Measurements from ENCODE around the gene SOS2. TPM values are rescaled to one million over a fixed set of nuclear protein-coding genes. Genes with fewer than 3 reads are reported as not detected.
A peak's percentile ranks its signal among the peaks of the same experiment; 100 is the strongest.

Gene SOS2
- total RNA-seq, 1 experiment from 2014 or later, result 11.7 TPM

GRCh38 chr14:50230401-50230700, 1.0 kb downstream of the SOS2 start (continued):
- TF ChIP-seq EGR1 (IDR thresholded peaks at IDR 0.05; ENCODE audit: low read depth) (no peak), ZFX (IDR thresholded peaks at IDR 0.05) (no peak), YY1 (IDR thresholded peaks at IDR 0.05; ENCODE audit: extremely low read depth, insufficient replicate concordance, low read depth, low read length) (no peak)

DNA sequence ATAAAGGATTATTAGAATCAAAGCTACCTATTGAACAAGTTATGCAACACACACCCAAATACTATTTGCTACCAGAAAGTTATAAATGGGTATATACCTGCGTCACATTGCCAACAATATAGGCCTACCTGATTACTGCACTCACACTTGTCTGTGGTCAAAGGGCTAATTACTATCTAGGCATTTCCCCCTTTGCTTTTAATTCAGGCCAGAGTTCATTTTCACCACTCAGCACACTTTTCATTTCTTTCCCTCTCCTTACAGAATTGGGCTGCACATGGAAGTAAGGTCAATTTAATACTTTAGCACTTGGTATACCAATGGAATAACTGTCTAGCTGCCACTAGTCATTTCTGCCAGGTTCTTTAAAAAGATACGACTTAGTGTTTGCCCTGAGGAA, 1.7 kb downstream of the SOS2 start:
- intact Hi-C loops (cut with micrococcal nuclease), result loop anchor here (2.0 kb wide), 1 partner anchor 367 kb away; no protein-coding TSS in a partner anchor
- ChIA-PET POLR2A (no interaction called here), RAD21 (ENCODE audit: low non-redundant PET in 1 of 2, low total read pairs in 2 of 2, uncharacterized antibody in 2 of 2, unreplicated experiment in 2 of 2) (no interaction called here), CTCF (no interaction called here)
- Histone ChIP-seq H3K9me3 (ENCODE audit: control insufficient read depth in 1 of 2, insufficient read depth in 1 of 2, low read depth in 1 of 2, low read length in 2 of 2) (no peaks in the 10 kb centered on the region), H3K36me3 (ENCODE audit: control insufficient read depth in 1 of 2, insufficient read depth in 2 of 2, low read length in 2 of 2) (no peaks in the 10 kb centered on the region), H4K20me1 (ENCODE audit: insufficient read depth) (no peaks in the 10 kb centered on the region), H3K9ac (ENCODE audit: low read length) (no peak overlapping the region), H2AFZ (ENCODE audit: low read depth, low read length, poor library complexity, severe bottlenecking) (no peak overlapping the region), H3K4me3 (replicated peaks in 1 of 2; ENCODE audit: low read depth in 1 of 2, low read length in 2 of 2) (peak overlapping the region in 1 of 2 experiments; percentile 83; a peak in 1 of 4 replicates), H3K4me1 (ENCODE audit: control insufficient read depth in 1 of 2, insufficient read depth in 2 of 2, low read length in 2 of 2) (peaks cover 23 to 27% of the 10 kb centered on the region in 2 experiments), H3K27me3 (ENCODE audit: insufficient read depth, low read length) (no peaks in the 10 kb centered on the region), H3K27ac (ENCODE audit: low read depth, low read length) (no peak overlapping the region), H3K9me2 (ENCODE audit: insufficient read depth) (no peaks in the 10 kb centered on the region), H3K79me2 (ENCODE audit: insufficient read depth, low read length) (peaks cover 26% of the 10 kb centered on the region), H3K4me2 (ENCODE audit: low read length) (peak overlapping the region; percentile 87)
- ATAC-seq, result no peak
- TF ChIP-seq, protein P1, sequence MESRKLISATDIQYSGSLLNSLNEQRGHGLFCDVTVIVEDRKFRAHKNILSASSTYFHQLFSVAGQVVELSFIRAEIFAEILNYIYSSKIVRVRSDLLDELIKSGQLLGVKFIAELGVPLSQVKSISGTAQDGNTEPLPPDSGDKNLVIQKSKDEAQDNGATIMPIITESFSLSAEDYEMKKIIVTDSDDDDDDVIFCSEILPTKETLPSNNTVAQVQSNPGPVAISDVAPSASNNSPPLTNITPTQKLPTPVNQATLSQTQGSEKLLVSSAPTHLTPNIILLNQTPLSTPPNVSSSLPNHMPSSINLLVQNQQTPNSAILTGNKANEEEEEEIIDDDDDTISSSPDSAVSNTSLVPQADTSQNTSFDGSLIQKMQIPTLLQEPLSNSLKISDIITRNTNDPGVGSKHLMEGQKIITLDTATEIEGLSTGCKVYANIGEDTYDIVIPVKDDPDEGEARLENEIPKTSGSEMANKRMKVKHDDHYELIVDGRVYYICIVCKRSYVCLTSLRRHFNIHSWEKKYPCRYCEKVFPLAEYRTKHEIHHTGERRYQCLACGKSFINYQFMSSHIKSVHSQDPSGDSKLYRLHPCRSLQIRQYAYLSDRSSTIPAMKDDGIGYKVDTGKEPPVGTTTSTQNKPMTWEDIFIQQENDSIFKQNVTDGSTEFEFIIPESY (IDR thresholded peaks at IDR 0.05; ENCODE audit: extremely low read depth, insufficient replicate concordance, low read length), result no peak
- TF ChIP-seq ZFX (IDR thresholded peaks at IDR 0.05), result no peak
- TF ChIP-seq FOSL1 (IDR thresholded peaks at IDR 0.05; ENCODE audit: low read depth), result no peak
- TF ChIP-seq JUND (IDR thresholded peaks at IDR 0.05), result no peak
- TF ChIP-seq CBX3 (IDR thresholded peaks at IDR 0.05; ENCODE audit: low read depth), result no peak
- TF ChIP-seq, protein P2, sequence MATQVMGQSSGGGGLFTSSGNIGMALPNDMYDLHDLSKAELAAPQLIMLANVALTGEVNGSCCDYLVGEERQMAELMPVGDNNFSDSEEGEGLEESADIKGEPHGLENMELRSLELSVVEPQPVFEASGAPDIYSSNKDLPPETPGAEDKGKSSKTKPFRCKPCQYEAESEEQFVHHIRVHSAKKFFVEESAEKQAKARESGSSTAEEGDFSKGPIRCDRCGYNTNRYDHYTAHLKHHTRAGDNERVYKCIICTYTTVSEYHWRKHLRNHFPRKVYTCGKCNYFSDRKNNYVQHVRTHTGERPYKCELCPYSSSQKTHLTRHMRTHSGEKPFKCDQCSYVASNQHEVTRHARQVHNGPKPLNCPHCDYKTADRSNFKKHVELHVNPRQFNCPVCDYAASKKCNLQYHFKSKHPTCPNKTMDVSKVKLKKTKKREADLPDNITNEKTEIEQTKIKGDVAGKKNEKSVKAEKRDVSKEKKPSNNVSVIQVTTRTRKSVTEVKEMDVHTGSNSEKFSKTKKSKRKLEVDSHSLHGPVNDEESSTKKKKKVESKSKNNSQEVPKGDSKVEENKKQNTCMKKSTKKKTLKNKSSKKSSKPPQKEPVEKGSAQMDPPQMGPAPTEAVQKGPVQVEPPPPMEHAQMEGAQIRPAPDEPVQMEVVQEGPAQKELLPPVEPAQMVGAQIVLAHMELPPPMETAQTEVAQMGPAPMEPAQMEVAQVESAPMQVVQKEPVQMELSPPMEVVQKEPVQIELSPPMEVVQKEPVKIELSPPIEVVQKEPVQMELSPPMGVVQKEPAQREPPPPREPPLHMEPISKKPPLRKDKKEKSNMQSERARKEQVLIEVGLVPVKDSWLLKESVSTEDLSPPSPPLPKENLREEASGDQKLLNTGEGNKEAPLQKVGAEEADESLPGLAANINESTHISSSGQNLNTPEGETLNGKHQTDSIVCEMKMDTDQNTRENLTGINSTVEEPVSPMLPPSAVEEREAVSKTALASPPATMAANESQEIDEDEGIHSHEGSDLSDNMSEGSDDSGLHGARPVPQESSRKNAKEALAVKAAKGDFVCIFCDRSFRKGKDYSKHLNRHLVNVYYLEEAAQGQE (IDR thresholded peaks at IDR 0.05; ENCODE audit: low read depth), result no peak
- TF ChIP-seq SRF (IDR thresholded peaks at IDR 0.05; ENCODE audit: low read depth), result no peak
- TF ChIP-seq SP1 (IDR thresholded peaks at IDR 0.05; ENCODE audit: low read depth), result no peak
- TF ChIP-seq EZH2 (IDR thresholded peaks at IDR 0.05), result no peak
- no peak for TF ChIP-seq SIN3A (IDR thresholded peaks at IDR 0.05; ENCODE audit: low read depth)
- TF ChIP-seq CEBPB (IDR thresholded peaks at IDR 0.05; ENCODE audit: low read depth), result no peak
- TF ChIP-seq, protein P3, sequence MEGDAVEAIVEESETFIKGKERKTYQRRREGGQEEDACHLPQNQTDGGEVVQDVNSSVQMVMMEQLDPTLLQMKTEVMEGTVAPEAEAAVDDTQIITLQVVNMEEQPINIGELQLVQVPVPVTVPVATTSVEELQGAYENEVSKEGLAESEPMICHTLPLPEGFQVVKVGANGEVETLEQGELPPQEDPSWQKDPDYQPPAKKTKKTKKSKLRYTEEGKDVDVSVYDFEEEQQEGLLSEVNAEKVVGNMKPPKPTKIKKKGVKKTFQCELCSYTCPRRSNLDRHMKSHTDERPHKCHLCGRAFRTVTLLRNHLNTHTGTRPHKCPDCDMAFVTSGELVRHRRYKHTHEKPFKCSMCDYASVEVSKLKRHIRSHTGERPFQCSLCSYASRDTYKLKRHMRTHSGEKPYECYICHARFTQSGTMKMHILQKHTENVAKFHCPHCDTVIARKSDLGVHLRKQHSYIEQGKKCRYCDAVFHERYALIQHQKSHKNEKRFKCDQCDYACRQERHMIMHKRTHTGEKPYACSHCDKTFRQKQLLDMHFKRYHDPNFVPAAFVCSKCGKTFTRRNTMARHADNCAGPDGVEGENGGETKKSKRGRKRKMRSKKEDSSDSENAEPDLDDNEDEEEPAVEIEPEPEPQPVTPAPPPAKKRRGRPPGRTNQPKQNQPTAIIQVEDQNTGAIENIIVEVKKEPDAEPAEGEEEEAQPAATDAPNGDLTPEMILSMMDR (IDR thresholded peaks at IDR 0.05 in 2 of 3, conservative IDR thresholded peaks at IDR 0.05 in 1 of 3; ENCODE audit: borderline replicate concordance in 1 of 3, insufficient read depth in 1 of 3, low read depth in 2 of 3, low read length in 2 of 3), result no peak
- TF ChIP-seq TCF7L2 (IDR thresholded peaks at IDR 0.05; ENCODE audit: borderline replicate concordance, extremely low read depth, insufficient read depth, insufficient read length), result no peak
- TF ChIP-seq MAX (IDR thresholded peaks at IDR 0.05), result no peak
- TF ChIP-seq ZNF274 (IDR thresholded peaks at IDR 0.05; ENCODE audit: low read depth, low read length), result no peak
- TF ChIP-seq ELF1 (IDR thresholded peaks at IDR 0.05; ENCODE audit: borderline replicate concordance, low read depth), result no peak
- TF ChIP-seq EGR1 (IDR thresholded peaks at IDR 0.05; ENCODE audit: low read depth), result no peak
- TF ChIP-seq POLR2AphosphoS5 (IDR thresholded peaks at IDR 0.05; ENCODE audit: low read depth, low read length), result no peak
- no peak for TF ChIP-seq EZH2phosphoT487 (IDR thresholded peaks at IDR 0.05; ENCODE audit: borderline replicate concordance)
- no peak for DNase-seq (ENCODE audit: low read depth, low spot score)
- TSS peak; percentile 59 for BruUV-seq (replicated peaks)

Data from HCT116 (cell line).